ENCODE results near the gene RNF220.

- TF ChIP-seq CTCF (IDR thresholded peaks at IDR 0.05; ENCODE audit: poor library complexity) (no peak), EZH2phosphoT487 (IDR thresholded peaks at IDR 0.05; ENCODE audit: low read depth, severe bottlenecking, unreplicated experiment) (no peak)
These were observed 108.1 kb downstream of the RNF220 start for GRCh38 chr1:44513111-44513510.
